K562 (cell line): Measurements from ENCODE around the gene ALS2CL. TPM values are rescaled to one million over a fixed set of nuclear protein-coding genes. Genes with fewer than 3 reads are reported as not detected.

Source experiments
- BRD4 ChIP-seq: fragments of 200-600 bp; sonication (generic); IDR thresholded peaks from 2 replicates; pipeline ENCODE4 v1.6.1; 2017; ENCODE audit warnings: inconsistent platforms
- ETV1 ChIP-seq: fragments of 450-650 bp; conservative IDR thresholded peaks from 2 replicates; pipeline ENCODE4 v1.6.1; 2016; ENCODE audit warnings: missing genetic modification characterization, control low read depth, low read depth, missing compliant biosample characterization
- HCFC1 ChIP-seq: IDR thresholded peaks from 2 replicates; pipeline ENCODE4 v1.6.1; 2012; ENCODE audit warnings: low read depth, low read length, improper control_type of control experiment
- KDM1A ChIP-seq, 2 experiments: fragments of 450-650 bp; IDR thresholded peaks; 2 replicates each; pipeline ENCODE4 v1.6.1; 2016; ENCODE audit warnings: mild to moderate bottlenecking in 2 of 2
- NEUROD1 ChIP-seq: fragments of 150-350 bp; IDR thresholded peaks from 2 replicates; pipeline ENCODE4 v1.6.1; 2014; ENCODE audit warnings: borderline replicate concordance, low read length, low read depth; ENCODE audit not compliant: partially characterized antibody
- RAD51 ChIP-seq: fragments of 450-650 bp; IDR thresholded peaks from 2 replicates; pipeline ENCODE4 v1.7.1; 2016; ENCODE audit warnings: low read depth, mild to moderate bottlenecking, borderline replicate concordance
- SLC30A9 ChIP-seq: fragments of 250-450 bp; sonication (Bioruptor Pico); IDR thresholded peaks from 2 replicates; pipeline ENCODE4 v1.8.0; 2022; ENCODE audit warnings: mild to moderate bottlenecking, moderate library complexity
- SOX6 ChIP-seq: fragments of 450-650 bp; IDR thresholded peaks from 2 replicates; pipeline ENCODE4 v1.6.1; 2014; ENCODE audit warnings: mild to moderate bottlenecking
- TAF7 ChIP-seq: fragments of 450-650 bp; IDR thresholded peaks from 2 replicates; pipeline ENCODE4 v1.6.1; 2016; ENCODE audit warnings: missing genetic modification characterization, missing compliant biosample characterization
- TOE1 ChIP-seq, 2 experiments: fragments of 450-650 bp in 1 of 2; sonication (generic) in 1 of 2; formaldehyde crosslinking in 1 of 2; IDR thresholded peaks; 2 replicates each; pipeline versions ENCODE4 v1.7.1 to v1.8.0; 2016 to 2022; ENCODE audit warnings: borderline replicate concordance in 2 of 2, mild to moderate bottlenecking in 2 of 2, antibody characterized with exemption in 1 of 2, inconsistent platforms in 1 of 2, low read depth in 1 of 2, missing genetic modification reagents in 1 of 2, moderate library complexity in 1 of 2
- ZC3H4 ChIP-seq: sonication (generic); formaldehyde crosslinking; IDR thresholded peaks from 2 replicates; pipeline ENCODE4 v1.9.0; 2021; ENCODE audit warnings: missing genetic modification reagents, borderline replicate concordance
- ZNF408 ChIP-seq: fragments of 250-450 bp; sonication (Bioruptor Pico); IDR thresholded peaks from 2 replicates; pipeline ENCODE4 v1.4.0; 2020; ENCODE audit warnings: low read depth, mild to moderate bottlenecking, moderate library complexity
- polyA plus RNA-seq, 8 experiments: library from polyadenylated mRNA; depleted of rRNA in 4 of 8; stranded (reverse) in 5 of 8; unstranded in 3 of 8; fragments of >200 nt; fragmentation: Nextera tagmentation in 2 of 8; fragmentation: Illumina TruSeq in 1 of 8; extraction: Ambion mirVana in 2 of 8; extraction: Trizol in 1 of 8; gene quantifications; 2 replicates each; pipeline versions ENCODE4 v1.2.1 to v1.2.3, GENCODE V29; 2011 to 2014; ENCODE audit warnings: inconsistent platforms in 1 of 8, missing spikeins in 1 of 8
- total RNA-seq, 7 experiments: library from RNA; depleted of rRNA in 6 of 7; stranded (reverse); fragments of >200 nt in 6 of 7; fragmentation: Illumina TruSeq in 2 of 7; extraction: Trizol in 2 of 7; gene quantifications; 2 replicates each; pipeline versions ENCODE4 v1.2.1 to v1.2.3, GENCODE V29; 2011 to 2021; ENCODE audit warnings: low replicate concordance in 1 of 7
- TF ChIP-seq, protein P1 (sequence below), 2 experiments: fragments of 450-650 bp; conservative IDR thresholded peaks; 2 replicates each; pipeline ENCODE4 v1.6.1; 2017; ENCODE audit warnings: mild to moderate bottlenecking in 2 of 2, moderate library complexity in 2 of 2
- TF ChIP-seq, protein P2 (sequence below): fragments of 450-650 bp; formaldehyde crosslinking; IDR thresholded peaks from 2 replicates; pipeline ENCODE4 v1.4.0; 2022; ENCODE audit warnings: missing genetic modification characterization
- TF ChIP-seq, protein P3 (sequence below): fragments of 250-450 bp; sonication (Bioruptor Pico); IDR thresholded peaks from 2 replicates; pipeline ENCODE4 v1.6.1; 2021; ENCODE audit warnings: mild to moderate bottlenecking
- TF ChIP-seq, protein P4 (sequence below): fragments of 250-450 bp; sonication (Bioruptor Pico); IDR thresholded peaks from 2 replicates; pipeline ENCODE4 v1.4.0; 2020; ENCODE audit warnings: mild to moderate bottlenecking, moderate library complexity

Gene ALS2CL
- total and polyA plus RNA-seq, 9 of the 15 experiments (the other 6 are each of a cell fraction or from before 2014, with no cell fraction given) = 0.03 to 0.13 (median 0.05) TPM; not detected in 3

DNA sequence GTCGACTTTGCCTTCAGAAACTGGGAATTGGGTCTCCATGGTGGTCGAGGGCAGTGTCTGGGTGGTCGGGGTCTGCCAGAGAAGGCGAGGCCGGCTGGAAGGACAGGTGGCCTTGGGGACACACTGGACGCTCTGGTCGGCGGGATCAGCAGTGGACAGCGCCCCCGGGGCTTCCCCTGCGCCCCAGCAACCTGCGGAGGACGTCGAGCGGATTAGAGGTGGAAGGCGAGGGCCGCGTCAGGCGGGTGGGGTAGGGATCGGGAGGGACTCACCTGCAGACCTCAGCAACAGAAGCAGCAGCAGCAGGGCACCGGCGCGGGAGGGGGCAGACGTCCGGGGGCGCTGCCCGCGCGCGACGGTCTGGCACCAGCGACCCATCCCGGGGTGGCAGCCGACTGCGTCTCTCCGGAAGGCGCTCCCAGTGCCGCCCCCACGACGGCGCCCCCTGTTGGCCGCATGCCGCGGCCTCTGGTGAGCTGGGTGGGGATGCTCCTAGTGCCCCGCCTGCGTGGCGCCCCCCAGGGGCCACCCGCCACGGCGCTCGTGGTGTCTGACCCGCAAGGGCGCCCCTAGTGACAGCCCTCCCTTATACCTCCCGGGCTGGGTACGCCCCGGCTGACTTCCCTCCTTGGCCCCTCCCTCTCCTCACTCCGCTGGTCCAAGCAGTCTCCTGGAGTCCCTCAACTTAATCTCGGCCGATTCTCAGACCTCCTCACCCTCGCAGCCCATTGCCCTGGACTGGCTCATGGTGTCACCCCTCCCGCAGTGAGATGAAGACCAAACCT is 24.2 kb upstream of the ALS2CL start, which contains the start of gene PRSS50 (continued):
- TF ChIP-seq, protein P1, sequence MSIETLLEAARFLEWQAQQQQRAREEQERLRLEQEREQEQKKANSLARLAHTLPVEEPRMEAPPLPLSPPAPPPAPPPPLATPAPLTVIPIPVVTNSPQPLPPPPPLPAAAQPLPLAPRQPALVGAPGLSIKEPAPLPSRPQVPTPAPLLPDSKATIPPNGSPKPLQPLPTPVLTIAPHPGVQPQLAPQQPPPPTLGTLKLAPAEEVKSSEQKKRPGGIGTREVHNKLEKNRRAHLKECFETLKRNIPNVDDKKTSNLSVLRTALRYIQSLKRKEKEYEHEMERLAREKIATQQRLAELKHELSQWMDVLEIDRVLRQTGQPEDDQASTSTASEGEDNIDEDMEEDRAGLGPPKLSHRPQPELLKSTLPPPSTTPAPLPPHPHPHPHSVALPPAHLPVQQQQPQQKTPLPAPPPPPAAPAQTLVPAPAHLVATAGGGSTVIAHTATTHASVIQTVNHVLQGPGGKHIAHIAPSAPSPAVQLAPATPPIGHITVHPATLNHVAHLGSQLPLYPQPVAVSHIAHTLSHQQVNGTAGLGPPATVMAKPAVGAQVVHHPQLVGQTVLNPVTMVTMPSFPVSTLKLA (conservative IDR thresholded peaks at IDR 0.05) = no peak
- TF ChIP-seq HCFC1 = peak; percentile 48
- no peak for TF ChIP-seq ETV1 (tag)
- TF ChIP-seq ZC3H4 (CRISPR knock-in tag) = no peak
- TF ChIP-seq SOX6 = no peak
- TF ChIP-seq NEUROD1 = no peak
- TF ChIP-seq, protein P2, sequence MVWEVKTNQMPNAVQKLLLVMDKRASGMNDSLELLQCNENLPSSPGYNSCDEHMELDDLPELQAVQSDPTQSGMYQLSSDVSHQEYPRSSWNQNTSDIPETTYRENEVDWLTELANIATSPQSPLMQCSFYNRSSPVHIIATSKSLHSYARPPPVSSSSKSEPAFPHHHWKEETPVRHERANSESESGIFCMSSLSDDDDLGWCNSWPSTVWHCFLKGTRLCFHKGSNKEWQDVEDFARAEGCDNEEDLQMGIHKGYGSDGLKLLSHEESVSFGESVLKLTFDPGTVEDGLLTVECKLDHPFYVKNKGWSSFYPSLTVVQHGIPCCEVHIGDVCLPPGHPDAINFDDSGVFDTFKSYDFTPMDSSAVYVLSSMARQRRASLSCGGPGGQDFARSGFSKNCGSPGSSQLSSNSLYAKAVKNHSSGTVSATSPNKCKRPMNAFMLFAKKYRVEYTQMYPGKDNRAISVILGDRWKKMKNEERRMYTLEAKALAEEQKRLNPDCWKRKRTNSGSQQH (CRISPR knock-in tag) = no peak
- no peak for TF ChIP-seq TOE1 (IDR thresholded peaks at IDR 0.05; ENCODE audit: borderline replicate concordance)
- TF ChIP-seq TOE1 (CRISPR knock-in tag; IDR thresholded peaks at IDR 0.05; ENCODE audit: borderline replicate concordance, low read depth) = no peak
- no peak for TF ChIP-seq BRD4
- no peak for TF ChIP-seq KDM1A (IDR thresholded peaks at IDR 0.05)
- TF ChIP-seq, protein P3, sequence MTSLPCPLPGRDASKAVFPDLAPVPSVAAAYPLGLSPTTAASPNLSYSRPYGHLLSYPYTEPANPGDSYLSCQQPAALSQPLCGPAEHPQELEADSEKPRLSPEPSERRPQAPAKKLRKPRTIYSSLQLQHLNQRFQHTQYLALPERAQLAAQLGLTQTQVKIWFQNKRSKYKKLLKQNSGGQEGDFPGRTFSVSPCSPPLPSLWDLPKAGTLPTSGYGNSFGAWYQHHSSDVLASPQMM (CRISPR knock-in tag) = no peak
- TF ChIP-seq TAF7 (tag) = no peak
- TF ChIP-seq, protein P4, sequence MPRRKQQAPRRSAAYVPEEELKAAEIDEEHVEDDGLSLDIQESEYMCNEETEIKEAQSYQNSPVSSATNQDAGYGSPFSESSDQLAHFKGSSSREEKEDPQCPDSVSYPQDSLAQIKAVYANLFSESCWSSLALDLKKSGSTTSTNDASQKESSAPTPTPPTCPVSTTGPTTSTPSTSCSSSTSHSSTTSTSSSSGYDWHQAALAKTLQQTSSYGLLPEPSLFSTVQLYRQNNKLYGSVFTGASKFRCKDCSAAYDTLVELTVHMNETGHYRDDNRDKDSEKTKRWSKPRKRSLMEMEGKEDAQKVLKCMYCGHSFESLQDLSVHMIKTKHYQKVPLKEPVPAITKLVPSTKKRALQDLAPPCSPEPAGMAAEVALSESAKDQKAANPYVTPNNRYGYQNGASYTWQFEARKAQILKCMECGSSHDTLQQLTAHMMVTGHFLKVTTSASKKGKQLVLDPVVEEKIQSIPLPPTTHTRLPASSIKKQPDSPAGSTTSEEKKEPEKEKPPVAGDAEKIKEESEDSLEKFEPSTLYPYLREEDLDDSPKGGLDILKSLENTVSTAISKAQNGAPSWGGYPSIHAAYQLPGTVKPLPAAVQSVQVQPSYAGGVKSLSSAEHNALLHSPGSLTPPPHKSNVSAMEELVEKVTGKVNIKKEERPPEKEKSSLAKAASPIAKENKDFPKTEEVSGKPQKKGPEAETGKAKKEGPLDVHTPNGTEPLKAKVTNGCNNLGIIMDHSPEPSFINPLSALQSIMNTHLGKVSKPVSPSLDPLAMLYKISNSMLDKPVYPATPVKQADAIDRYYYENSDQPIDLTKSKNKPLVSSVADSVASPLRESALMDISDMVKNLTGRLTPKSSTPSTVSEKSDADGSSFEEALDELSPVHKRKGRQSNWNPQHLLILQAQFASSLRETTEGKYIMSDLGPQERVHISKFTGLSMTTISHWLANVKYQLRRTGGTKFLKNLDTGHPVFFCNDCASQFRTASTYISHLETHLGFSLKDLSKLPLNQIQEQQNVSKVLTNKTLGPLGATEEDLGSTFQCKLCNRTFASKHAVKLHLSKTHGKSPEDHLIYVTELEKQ (CRISPR knock-in tag) = no peak
- TF ChIP-seq ZNF408 = no peak
- no peak for TF ChIP-seq SLC30A9
- TF ChIP-seq RAD51 = no peak
